GM13976 (cell line): ENCODE results near the gene TRMT2A.

Source experiments
- DNase-seq: peaks from one replicate; pipeline ENCODE4 v3.0.0; 2012; ENCODE audit warnings: low spot score
- in situ Hi-C: fragments of 300-500 bp; cut with MboI; formaldehyde crosslinking; loops from one replicate; pipeline ENCODE4 v1.12.0; 2022; ENCODE audit warnings: low sequenced_read_pairs, mixed read lengths, inconsistent platforms; ENCODE audit not compliant: unreplicated experiment
- TF ChIP-seq, protein P1 (sequence below): IDR thresholded peaks from 2 replicates; pipeline ENCODE4 v1.5.1; 2012; ENCODE audit warnings: borderline replicate concordance, mild to moderate bottlenecking; ENCODE audit not compliant: insufficient read depth; ENCODE audit errors: extremely low read depth, missing control alignments, control extremely low read depth

TRMT2A gene

DNA sequence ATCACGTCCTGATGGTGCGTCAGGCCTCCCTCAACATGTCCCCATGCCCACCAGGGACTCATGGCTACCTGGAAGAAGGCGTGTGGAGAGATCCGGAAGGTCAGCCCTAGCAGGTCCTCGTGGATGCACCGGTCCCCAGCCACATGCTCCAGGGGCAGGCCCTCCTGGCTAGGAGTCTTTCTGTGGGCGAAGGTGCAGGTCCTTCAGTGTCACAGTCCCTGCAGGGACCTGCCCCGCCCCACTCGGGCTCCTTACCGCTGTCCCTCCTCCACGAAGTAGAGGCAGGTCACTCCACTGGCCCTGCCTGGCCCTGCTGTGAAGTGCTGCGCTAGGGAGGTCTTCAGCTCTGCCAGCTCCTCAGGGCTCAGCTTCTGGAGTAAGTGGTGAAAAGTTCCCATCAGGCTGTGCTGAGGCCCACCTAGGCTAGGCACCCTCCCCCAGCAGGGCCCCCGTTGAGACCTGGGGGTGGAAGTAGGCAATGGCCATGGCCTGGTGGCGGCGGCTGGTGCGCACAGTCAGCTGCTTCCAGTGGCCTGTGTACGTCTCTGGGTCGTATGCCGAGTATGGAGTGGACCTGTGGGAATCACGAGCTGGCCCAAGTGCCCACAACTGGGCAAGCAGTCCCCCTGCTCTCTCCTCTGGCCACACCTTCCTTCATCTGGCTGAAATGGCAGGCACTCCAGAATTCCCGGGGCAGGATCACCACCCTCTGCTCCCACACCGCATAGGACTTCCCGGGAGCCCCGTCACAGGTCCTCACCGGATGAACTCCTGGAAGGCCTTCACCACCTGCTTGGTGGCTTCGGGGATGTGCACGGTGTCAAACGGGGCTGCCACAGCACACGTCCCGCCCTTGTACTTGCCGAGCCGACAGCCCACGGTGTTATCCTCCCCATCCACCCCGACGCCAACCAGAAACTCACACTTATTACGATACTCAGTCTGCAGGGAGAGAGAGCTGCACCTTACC, 2.2 kb downstream of the TRMT2A start:
- no peak for DNase-seq
- TF ChIP-seq, protein P1, sequence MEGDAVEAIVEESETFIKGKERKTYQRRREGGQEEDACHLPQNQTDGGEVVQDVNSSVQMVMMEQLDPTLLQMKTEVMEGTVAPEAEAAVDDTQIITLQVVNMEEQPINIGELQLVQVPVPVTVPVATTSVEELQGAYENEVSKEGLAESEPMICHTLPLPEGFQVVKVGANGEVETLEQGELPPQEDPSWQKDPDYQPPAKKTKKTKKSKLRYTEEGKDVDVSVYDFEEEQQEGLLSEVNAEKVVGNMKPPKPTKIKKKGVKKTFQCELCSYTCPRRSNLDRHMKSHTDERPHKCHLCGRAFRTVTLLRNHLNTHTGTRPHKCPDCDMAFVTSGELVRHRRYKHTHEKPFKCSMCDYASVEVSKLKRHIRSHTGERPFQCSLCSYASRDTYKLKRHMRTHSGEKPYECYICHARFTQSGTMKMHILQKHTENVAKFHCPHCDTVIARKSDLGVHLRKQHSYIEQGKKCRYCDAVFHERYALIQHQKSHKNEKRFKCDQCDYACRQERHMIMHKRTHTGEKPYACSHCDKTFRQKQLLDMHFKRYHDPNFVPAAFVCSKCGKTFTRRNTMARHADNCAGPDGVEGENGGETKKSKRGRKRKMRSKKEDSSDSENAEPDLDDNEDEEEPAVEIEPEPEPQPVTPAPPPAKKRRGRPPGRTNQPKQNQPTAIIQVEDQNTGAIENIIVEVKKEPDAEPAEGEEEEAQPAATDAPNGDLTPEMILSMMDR: no peak
- in situ Hi-C loops: no loop called here

DNA sequence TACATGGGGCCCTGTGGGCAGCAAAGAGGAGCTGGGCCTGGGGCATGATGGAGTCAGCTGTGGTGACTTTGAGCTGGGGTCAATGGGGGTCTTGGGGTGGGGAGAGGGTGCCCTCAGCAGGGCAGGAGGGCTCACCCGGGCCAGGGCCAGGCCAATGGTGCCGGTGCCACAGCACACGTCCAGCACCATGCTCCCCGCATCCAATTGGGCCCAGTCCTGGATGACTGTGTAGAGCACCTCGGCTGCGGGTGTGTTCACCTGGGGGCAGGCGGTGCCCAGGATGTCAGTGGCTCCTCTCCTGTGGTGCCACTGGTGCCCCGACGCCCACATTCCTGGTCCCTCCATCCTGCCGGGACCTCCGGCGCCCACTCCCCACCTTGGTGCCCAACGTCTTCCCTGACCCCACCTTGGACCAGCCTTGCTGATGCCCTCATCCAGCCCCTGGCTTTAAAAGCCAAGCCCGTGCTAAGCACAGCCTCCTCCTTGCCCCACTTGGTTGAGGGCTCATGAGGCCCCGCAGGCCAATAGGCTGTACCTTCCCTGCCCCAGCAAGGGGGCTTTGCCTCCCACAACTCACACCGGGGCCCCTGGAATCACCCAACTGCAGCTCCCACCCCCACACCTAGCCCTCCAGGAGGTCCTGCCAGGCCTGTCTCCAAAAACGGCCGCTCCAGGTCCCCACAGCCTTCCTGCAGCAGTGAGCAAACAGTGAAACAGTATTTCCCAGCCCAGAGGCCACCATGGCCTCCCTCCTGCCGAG, 3.3 kb downstream of the TRMT2A start:
- DNase-seq: no peak
- in situ Hi-C loops: no loop called here
- TF ChIP-seq, protein P1: no peak

DNA sequence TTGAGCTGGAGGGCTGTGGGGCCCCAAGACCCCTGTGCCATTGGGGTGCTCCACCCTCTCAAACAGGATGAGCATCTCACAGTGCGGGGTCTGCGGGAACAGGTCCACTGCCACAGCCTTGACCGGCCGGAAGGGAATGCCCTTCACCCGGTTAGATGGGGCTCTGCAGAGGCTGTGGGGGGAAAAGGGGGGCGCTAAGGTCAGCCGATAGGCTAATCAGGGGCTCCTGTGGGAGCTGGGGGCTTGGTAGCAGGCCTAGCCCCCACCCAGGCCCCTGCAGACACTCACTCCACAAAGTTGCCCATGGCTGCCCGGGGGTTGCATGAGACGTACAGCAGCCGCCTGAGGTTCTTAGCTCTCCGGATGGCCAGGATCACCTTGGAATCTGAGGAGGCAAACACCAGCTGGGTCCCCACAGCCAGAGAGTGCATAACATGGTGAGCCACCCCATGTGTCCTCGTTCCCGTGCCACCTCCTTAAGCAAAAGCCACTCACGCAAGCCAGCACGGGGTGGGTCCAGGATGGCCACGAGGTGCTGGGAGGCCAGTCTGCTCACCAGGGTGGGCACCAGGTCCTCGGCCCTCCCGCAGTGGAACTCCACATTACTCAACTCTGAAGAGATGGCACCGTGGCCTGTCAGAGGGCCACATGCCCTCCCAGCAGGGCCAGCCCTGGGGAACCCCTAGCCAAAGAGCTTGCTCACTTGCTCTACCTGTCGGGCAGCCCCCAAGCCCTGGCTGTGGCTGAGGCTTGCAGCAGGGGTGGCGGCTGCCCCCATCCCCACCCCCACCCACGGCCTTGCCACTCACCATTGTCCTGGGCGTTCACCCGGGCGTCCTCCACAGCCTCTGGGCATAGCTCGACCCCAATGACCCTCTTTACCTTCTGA, 4.2 kb downstream of the TRMT2A start:
- no peak for DNase-seq
- TF ChIP-seq, protein P1: no peak
- in situ Hi-C loops: no loop called here

DNA sequence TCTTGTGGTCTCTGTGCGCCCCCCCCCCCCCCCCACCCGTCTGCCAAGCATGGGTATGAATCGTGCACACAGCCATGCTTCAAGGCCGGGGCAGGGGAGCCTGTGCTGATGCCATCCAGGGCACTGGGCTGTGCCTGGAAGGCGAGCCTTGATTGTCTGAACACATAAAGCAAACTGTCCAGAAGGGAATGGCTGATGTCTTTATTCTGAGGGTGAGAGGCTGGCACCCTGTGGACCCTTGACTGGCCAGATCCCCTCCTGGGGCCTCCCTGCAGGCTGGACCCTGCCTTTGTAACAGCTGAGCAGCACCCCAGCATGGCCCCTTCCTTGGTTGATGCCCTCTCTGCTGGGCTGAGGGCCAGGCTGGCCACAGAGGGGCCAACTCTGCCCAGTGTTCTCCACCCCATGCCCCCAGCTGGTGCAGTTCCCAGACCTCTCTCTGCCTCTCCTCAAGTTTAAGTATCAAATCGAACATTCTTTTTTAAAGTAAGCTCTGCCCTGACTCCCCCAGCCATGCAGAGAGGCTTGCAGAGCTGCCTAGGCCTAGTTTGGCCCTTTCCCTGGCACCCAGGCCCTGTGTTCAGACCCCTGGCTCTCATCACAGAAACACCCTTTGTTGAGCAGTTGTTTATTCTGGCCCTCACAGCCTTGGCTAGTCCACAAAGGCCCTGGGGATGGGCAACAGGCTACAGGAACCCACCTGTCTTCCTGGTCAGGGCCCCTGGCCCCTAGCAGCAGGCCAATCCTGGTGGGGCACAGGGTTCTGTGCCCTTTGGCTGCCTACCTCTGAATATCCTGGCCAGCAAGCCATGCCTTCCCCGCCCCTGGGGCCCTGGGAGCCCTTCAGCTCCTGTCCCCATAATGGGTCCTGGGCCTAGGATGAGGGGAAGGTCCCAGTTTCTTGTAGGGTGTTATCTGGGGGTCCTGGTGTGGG, 5.1 kb downstream of the TRMT2A start:
- TF ChIP-seq, protein P1: no peak
- no peak for DNase-seq
- in situ Hi-C loops: no loop called here

DNA sequence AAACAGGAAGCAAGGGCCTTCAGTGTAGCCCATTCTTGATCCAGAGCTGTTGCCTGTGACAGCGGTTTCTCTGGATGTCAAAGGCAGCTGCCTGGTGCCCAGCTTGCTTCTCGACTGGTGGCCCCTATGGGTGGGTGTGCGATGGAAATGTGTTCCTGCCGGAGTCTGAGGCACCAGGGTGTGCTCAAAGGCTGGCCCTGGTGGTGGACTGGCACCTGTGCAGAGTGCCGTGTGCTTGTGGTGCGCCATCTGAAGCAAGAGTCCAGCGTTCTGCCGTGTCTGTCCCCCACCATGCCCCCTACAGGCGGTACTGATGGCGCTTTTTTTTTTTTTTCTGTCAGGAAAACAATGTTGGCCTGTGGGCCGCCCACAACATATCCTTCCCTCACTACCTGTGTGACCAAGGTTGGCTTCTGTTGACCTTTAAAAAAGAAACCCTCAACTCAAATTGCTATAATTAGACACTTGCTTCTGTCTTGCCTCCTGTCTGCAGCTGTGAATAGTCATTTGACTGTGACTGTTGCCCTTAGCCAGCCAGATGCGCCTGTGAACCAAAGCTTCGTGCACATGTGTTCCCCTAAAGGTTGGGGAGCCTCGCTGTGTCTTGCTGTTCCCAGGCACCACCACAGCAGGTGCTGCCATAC, 5.9 kb downstream of the TRMT2A start:
- TF ChIP-seq, protein P1: peak; percentile 27
- in situ Hi-C loops: no loop called here
- DNase-seq: peak; percentile 75
